ENCODE data around the gene OLIG2.

- no peak for TF ChIP-seq ELF4 (IDR thresholded peaks at IDR 0.05)
- TF ChIP-seq PKNOX1 (IDR thresholded peaks at IDR 0.05), result no peak
These were observed 43.5 kb downstream of the OLIG2 start for GRCh38 chr21:33069243-33069642.

Data from HEK293T (cell line).